Naive B cell (primary cell): ENCODE results near the gene HTRA3. TPM values are rescaled to one million over a fixed set of nuclear protein-coding genes. Genes with fewer than 3 reads are reported as not detected.

Source experiments
- ATAC-seq, 2 donors: fragments of 150-1000 bp; cut with Tn5 transposase; 2 replicates each; pipeline ENCODE4 v1.10.0; 2021; ENCODE audit warnings: low read depth in 2 of 2, mild to moderate bottlenecking in 2 of 2, moderate library complexity in 2 of 2
- DNase-seq: peaks from one replicate; pipeline ENCODE4 v3.0.0; 2022
- H3K27ac Mint-ChIP-seq, 6 donors: one replicate each; pipeline ENCODE4 v1.8.0; 2020 to 2022; ENCODE audit warnings: mild to moderate bottlenecking in 6 of 6, mixed read lengths in 6 of 6, moderate library complexity in 5 of 6, inconsistent platforms in 2 of 6
- H3K27me3 Mint-ChIP-seq, 3 donors: one replicate each; pipeline ENCODE4 v1.8.0; 2021 to 2022; ENCODE audit warnings: mixed read lengths in 3 of 3, mild to moderate bottlenecking in 1 of 3
- H3K36me3 Mint-ChIP-seq, 2 donors: one replicate each; pipeline ENCODE4 v1.8.0; 2020 to 2022; ENCODE audit warnings: mixed read lengths in 2 of 2, inconsistent platforms in 1 of 2, mild to moderate bottlenecking in 1 of 2
- H3K4me1 Mint-ChIP-seq, 3 donors: one replicate each; pipeline ENCODE4 v1.8.0; 2020 to 2022; ENCODE audit warnings: mixed read lengths in 3 of 3, inconsistent platforms in 1 of 3, mild to moderate bottlenecking in 1 of 3, moderate library complexity in 1 of 3
- H3K4me3 Mint-ChIP-seq, 8 donors: one replicate each; pipeline ENCODE4 v1.8.0; 2020 to 2022; ENCODE audit warnings: mild to moderate bottlenecking in 8 of 8, mixed read lengths in 8 of 8, moderate library complexity in 8 of 8, inconsistent platforms in 2 of 8
- H3K9me3 Mint-ChIP-seq, 7 donors: one replicate each; pipeline ENCODE4 v1.8.0; 2020 to 2022; ENCODE audit warnings: mixed read lengths in 7 of 7, mild to moderate bottlenecking in 5 of 7, inconsistent platforms in 2 of 7, moderate library complexity in 1 of 7
- polyA plus RNA-seq, 6 donors: library from polyadenylated mRNA; unstranded; fragments of 300-500 nt; fragmentation: Illumina TruSeq; gene quantifications; one replicate each; pipeline ENCODE4 v1.2.3, GENCODE V29; 2021; ENCODE audit warnings: low read depth in 6 of 6

The HTRA3 gene
- polyA plus RNA-seq, 6 donors from 2014 or later, result not detected

- Mint-ChIP-seq H3K27me3 (peaks cover 5 to 17% (median 10%) of the 10 kb centered on the region in 3 donors), H3K4me1 (peaks cover 3 to 7% (median 4%) of the 10 kb centered on the region in 3 donors), H3K27ac (peak overlapping the region in 1 of 6 donors; percentile 42), H3K36me3 (no peaks in the 10 kb centered on the region), H3K9me3 (no peaks in the 10 kb centered on the region), H3K4me3 (no peak overlapping the region)
- no peak for DNase-seq
- no peak for ATAC-seq
These were observed 9.1 kb downstream of the HTRA3 start for GRCh38 chr4:8278421-8279287.

GRCh38 chr4:8279321-8280157 is 10.0 kb downstream of the HTRA3 start:
- no peak for DNase-seq
- Mint-ChIP-seq H3K4me1 (peaks cover 3 to 7% (median 4%) of the 10 kb centered on the region in 3 donors), H3K36me3 (no peaks in the 10 kb centered on the region), H3K27me3 (peaks cover 1 to 8% (median 5%) of the 10 kb centered on the region in 3 donors), H3K27ac (peak overlapping the region in 1 of 6 donors; percentile 18), H3K4me3 (no peak overlapping the region), H3K9me3 (no peaks in the 10 kb centered on the region)
- ATAC-seq, result no peak

DNA sequence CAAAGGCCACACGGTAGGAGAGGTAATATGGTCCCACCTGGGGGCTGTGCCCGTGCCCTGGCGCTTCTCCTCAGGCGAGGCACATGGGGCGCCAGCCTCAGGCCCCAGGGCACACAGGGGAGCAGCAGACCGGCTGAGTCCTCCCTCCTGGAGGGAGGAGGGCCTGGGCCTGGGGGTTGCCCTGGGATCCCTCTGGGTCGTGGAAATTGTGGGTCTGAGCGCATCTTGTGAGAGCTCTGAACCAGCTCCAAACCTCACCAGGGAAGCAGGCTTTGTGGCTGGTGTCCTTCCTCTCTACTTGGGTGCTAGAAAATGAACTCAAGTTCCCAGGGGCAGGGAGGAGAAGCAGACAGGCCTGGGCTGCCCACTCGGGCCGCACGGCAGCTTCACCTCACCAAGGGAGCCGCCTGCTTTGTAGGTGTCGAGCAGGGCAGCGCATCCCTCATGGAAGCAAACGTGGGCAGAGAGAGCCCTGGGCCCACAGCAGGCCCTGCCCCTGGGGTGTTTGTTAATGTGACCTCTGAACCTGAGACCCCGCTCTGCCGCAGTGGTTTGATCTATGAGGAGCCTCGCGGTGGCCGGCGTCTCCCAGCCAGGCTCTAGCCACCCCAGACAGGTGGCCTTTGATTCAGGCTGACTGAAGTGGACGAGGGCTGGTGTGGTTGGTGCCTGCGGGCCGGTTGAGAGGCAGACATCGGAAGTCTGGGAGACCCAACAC is 10.8 kb downstream of the HTRA3 start:
- no peak overlapping the region for H3K4me3 Mint-ChIP-seq
- peaks cover 0 to 6% (median 2%) of the 10 kb centered on the region in 3 donors for H3K27me3 Mint-ChIP-seq
- H3K4me1 Mint-ChIP-seq, result peaks cover 3 to 7% (median 4%) of the 10 kb centered on the region in 3 donors
- ATAC-seq, result no peak
- no peaks in the 10 kb centered on the region for H3K36me3 Mint-ChIP-seq
- no peak for DNase-seq
- peak overlapping the region in 1 of 6 donors; percentile 18 for H3K27ac Mint-ChIP-seq
- H3K9me3 Mint-ChIP-seq, result no peaks in the 10 kb centered on the region

DNA sequence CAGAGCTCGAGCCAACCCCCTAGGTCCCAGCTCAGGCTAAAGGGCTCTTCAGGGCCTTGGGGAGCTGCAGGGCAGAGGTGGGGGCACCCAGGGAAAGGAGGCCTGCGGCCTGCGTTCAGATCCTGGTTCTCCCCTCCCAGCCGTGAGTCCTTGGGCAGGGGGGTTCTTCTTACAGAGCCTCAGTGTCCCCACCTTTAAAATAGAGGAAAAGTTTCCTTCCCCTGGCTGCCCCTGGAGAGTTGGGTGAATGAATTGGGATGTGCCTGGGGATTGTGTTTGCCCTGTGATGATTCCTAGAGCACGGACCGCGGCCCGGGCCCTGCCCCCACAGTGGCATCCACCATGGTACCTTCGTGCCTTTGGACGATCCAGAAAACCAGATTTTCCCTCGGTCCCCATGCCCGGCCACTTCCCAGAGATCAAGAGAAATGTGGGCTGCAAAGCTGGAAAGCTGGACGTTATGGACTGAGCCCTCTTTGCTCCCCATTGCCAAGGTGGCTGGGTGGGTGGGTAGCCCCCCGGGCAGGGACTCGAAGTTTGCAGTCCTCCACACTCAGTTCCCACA is 11.4 kb downstream of the HTRA3 start:
- no peak overlapping the region for H3K4me3 Mint-ChIP-seq
- H3K27me3 Mint-ChIP-seq, result peaks cover 0 to 5% (median 0%) of the 10 kb centered on the region in 3 donors
- DNase-seq, result no peak
- H3K4me1 Mint-ChIP-seq, result peaks cover 3 to 7% (median 4%) of the 10 kb centered on the region in 3 donors
- ATAC-seq, result no peak
- no peaks in the 10 kb centered on the region for H3K36me3 Mint-ChIP-seq
- H3K9me3 Mint-ChIP-seq, result no peaks in the 10 kb centered on the region
- no peak overlapping the region for H3K27ac Mint-ChIP-seq

- ATAC-seq (no peak), DNase-seq (no peak)
- Mint-ChIP-seq H3K36me3 (no peaks in the 10 kb centered on the region), H3K4me1 (peaks cover 3 to 7% (median 4%) of the 10 kb centered on the region in 3 donors), H3K9me3 (no peaks in the 10 kb centered on the region), H3K4me3 (no peak overlapping the region), H3K27me3 (no peaks in the 10 kb centered on the region), H3K27ac (no peak overlapping the region)
These were observed 12.1 kb downstream of the HTRA3 start for GRCh38 chr4:8281519-8282133.

DNA sequence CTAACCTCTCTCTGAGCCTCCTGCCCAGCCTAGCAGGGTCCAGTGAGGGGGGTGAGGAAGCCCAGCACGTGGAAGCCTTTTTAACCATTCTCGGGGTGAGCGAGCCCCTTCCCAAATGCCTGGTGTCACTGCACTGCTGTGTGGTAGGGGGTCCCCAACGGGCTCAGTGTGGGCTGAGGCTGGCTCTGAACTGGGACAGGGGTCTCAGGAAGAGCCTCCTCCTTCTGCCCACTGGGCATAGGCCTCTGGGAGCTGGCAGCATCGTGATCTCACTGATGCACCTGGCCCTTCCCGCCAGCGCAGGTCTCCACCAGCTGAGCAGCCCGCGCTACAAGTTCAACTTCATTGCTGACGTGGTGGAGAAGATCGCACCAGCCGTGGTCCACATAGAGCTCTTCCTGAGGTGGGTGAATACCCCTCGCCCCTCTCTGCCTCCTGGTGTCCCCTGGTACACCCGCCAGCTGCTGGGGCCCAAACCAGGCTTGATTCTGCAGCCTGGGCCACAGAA is 12.6 kb downstream of the HTRA3 start:
- peaks cover 3 to 7% (median 4%) of the 10 kb centered on the region in 3 donors for H3K4me1 Mint-ChIP-seq
- H3K27me3 Mint-ChIP-seq, result no peaks in the 10 kb centered on the region
- DNase-seq, result no peak
- no peaks in the 10 kb centered on the region for H3K36me3 Mint-ChIP-seq
- ATAC-seq, result no peak
- H3K4me3 Mint-ChIP-seq, result no peak overlapping the region
- H3K27ac Mint-ChIP-seq, result no peak overlapping the region
- H3K9me3 Mint-ChIP-seq, result no peaks in the 10 kb centered on the region

GRCh38 chr4:8282742-8283141 is 13.2 kb downstream of the HTRA3 start:
- no peaks in the 10 kb centered on the region for H3K9me3 Mint-ChIP-seq
- H3K4me3 Mint-ChIP-seq, result no peak overlapping the region
- peaks cover 3 to 7% (median 4%) of the 10 kb centered on the region in 3 donors for H3K4me1 Mint-ChIP-seq
- ATAC-seq (no peak), DNase-seq (no peak)
- H3K27ac Mint-ChIP-seq, result peak overlapping the region in 1 of 6 donors; percentile 9
- H3K27me3 Mint-ChIP-seq, result no peaks in the 10 kb centered on the region
- no peaks in the 10 kb centered on the region for H3K36me3 Mint-ChIP-seq

- peaks cover 3 to 7% (median 4%) of the 10 kb centered on the region in 3 donors for H3K4me1 Mint-ChIP-seq
- H3K4me3 Mint-ChIP-seq, result no peak overlapping the region
- no peaks in the 10 kb centered on the region for H3K9me3 Mint-ChIP-seq
- H3K27ac Mint-ChIP-seq, result peak overlapping the region in 1 of 6 donors; percentile 9
- DNase-seq (no peak), ATAC-seq (no peak)
- H3K36me3 Mint-ChIP-seq, result no peaks in the 10 kb centered on the region
- no peaks in the 10 kb centered on the region for H3K27me3 Mint-ChIP-seq
These were observed 13.6 kb downstream of the HTRA3 start for GRCh38 chr4:8283161-8283560.

- no peaks in the 10 kb centered on the region for H3K9me3 Mint-ChIP-seq
- DNase-seq (no peak), ATAC-seq (no peak)
- no peaks in the 10 kb centered on the region for H3K27me3 Mint-ChIP-seq
- H3K4me3 Mint-ChIP-seq, result no peak overlapping the region
- no peaks in the 10 kb centered on the region for H3K36me3 Mint-ChIP-seq
- no peak overlapping the region for H3K27ac Mint-ChIP-seq
- H3K4me1 Mint-ChIP-seq, result peaks cover 3 to 7% (median 4%) of the 10 kb centered on the region in 3 donors
These were observed 14.1 kb downstream of the HTRA3 start for GRCh38 chr4:8283631-8284121.

GRCh38 chr4:8284391-8284790 is 14.8 kb downstream of the HTRA3 start:
- no peaks in the 10 kb centered on the region for H3K36me3 Mint-ChIP-seq
- DNase-seq, result no peak
- no peak for ATAC-seq
- no peaks in the 10 kb centered on the region for H3K27me3 Mint-ChIP-seq
- no peak overlapping the region for H3K27ac Mint-ChIP-seq
- H3K4me3 Mint-ChIP-seq, result no peak overlapping the region
- peaks cover 0 to 4% (median under 1%) of the 10 kb centered on the region in 3 donors for H3K4me1 Mint-ChIP-seq
- H3K9me3 Mint-ChIP-seq, result no peaks in the 10 kb centered on the region

- no peak for ATAC-seq
- Mint-ChIP-seq H3K27me3 (no peaks in the 10 kb centered on the region), H3K4me3 (no peak overlapping the region), H3K36me3 (no peaks in the 10 kb centered on the region), H3K9me3 (no peaks in the 10 kb centered on the region), H3K27ac (no peak overlapping the region), H3K4me1 (peaks cover under 1 to 4% (median 2%) of the 10 kb centered on the region in 3 donors)
- DNase-seq, result no peak
These were observed 15.8 kb downstream of the HTRA3 start for GRCh38 chr4:8285143-8285975.
